HL-60/S4 treated with phorbol 12-myristate 13-acetate at 8.2 ng/mL for 4 days and 3 days (cell line): Measurements from ENCODE around the gene ACE.

Source experiments
- in situ Hi-C: fragments of 300-500 bp; cut with MboI; formaldehyde crosslinking; loops from 2 replicates; pipeline ENCODE4 v1.15.0; 2022; ENCODE audit warnings: low sequenced_read_pairs

ACE gene

GRCh38 chr17:63533433-63534077, 56.7 kb downstream of the ACE start:
- in situ Hi-C loops = no loop called here

GRCh38 chr17:63534078-63534570, 57.3 kb downstream of the ACE start:
- in situ Hi-C loops = no loop called here

GRCh38 chr17:63534816-63535455, 58.1 kb downstream of the ACE start:
- in situ Hi-C loops = no loop called here

- in situ Hi-C loops = no loop called here
Observed at GRCh38 chr17:63535640-63536039, 58.8 kb downstream of the ACE start.

- in situ Hi-C loops = no loop called here
Observed at GRCh38 chr17:63537001-63537400, 60.1 kb downstream of the ACE start.

- in situ Hi-C loops = no loop called here
Observed at GRCh38 chr17:63537991-63538692, 61.3 kb downstream of the ACE start.

GRCh38 chr17:63538693-63539595, 62.1 kb downstream of the ACE start:
- in situ Hi-C loops = no loop called here

- in situ Hi-C loops = no loop called here
Observed at GRCh38 chr17:63540590-63540989, 63.7 kb downstream of the ACE start.

GRCh38 chr17:63542218-63542545, 65.3 kb downstream of the ACE start:
- in situ Hi-C loops = no loop called here

- in situ Hi-C loops = no loop called here
Observed at GRCh38 chr17:63542942-63543821, 66.3 kb downstream of the ACE start.

- in situ Hi-C loops = no loop called here
Observed at GRCh38 chr17:63543822-63544420, 67.1 kb downstream of the ACE start.

- in situ Hi-C loops = no loop called here
Observed at GRCh38 chr17:63544467-63545301, 67.8 kb downstream of the ACE start.

GRCh38 chr17:63546308-63547082, 69.6 kb downstream of the ACE start:
- in situ Hi-C loops = no loop called here

- in situ Hi-C loops = no loop called here
Observed at GRCh38 chr17:63547083-63547523, 70.2 kb downstream of the ACE start.
